Effector memory CD8-positive, alpha-beta T cell (primary cell): ENCODE measurements around the gene LMNTD2.

Experiments
- ATAC-seq: fragments of 150-1000 bp; cut with Tn5 transposase; replicated peaks from 2 replicates; pipeline ENCODE4 v1.10.0; 2021; ENCODE audit warnings: mild to moderate bottlenecking, moderate library complexity
- DNase-seq, 3 experiments: peaks; one replicate each; pipeline ENCODE4 v3.0.0; 2021
- H3K27ac Mint-ChIP-seq, 2 donors: one replicate each; pipeline ENCODE4 v1.8.0; 2022; ENCODE audit warnings: mild to moderate bottlenecking in 2 of 2, mixed read lengths in 2 of 2, moderate library complexity in 2 of 2
- H3K27me3 Mint-ChIP-seq, 2 donors: one replicate each; pipeline ENCODE4 v1.8.0; 2022; ENCODE audit warnings: mixed read lengths in 2 of 2
- H3K36me3 Mint-ChIP-seq: one replicate; pipeline ENCODE4 v1.8.0; 2022; ENCODE audit warnings: mild to moderate bottlenecking, moderate library complexity, mixed read lengths; ENCODE audit not compliant: insufficient read depth
- H3K4me1 Mint-ChIP-seq, 2 donors: one replicate each; pipeline ENCODE4 v1.8.0; 2022; ENCODE audit warnings: low read depth in 2 of 2, mixed read lengths in 2 of 2
- H3K4me3 Mint-ChIP-seq, 2 donors: one replicate each; pipeline ENCODE4 v1.8.0; 2022; ENCODE audit warnings: mild to moderate bottlenecking in 2 of 2, mixed read lengths in 2 of 2, moderate library complexity in 2 of 2
- H3K9me3 Mint-ChIP-seq, 2 donors: one replicate each; pipeline ENCODE4 v1.8.0; 2022; ENCODE audit warnings: mixed read lengths in 2 of 2

Gene LMNTD2

DNA sequence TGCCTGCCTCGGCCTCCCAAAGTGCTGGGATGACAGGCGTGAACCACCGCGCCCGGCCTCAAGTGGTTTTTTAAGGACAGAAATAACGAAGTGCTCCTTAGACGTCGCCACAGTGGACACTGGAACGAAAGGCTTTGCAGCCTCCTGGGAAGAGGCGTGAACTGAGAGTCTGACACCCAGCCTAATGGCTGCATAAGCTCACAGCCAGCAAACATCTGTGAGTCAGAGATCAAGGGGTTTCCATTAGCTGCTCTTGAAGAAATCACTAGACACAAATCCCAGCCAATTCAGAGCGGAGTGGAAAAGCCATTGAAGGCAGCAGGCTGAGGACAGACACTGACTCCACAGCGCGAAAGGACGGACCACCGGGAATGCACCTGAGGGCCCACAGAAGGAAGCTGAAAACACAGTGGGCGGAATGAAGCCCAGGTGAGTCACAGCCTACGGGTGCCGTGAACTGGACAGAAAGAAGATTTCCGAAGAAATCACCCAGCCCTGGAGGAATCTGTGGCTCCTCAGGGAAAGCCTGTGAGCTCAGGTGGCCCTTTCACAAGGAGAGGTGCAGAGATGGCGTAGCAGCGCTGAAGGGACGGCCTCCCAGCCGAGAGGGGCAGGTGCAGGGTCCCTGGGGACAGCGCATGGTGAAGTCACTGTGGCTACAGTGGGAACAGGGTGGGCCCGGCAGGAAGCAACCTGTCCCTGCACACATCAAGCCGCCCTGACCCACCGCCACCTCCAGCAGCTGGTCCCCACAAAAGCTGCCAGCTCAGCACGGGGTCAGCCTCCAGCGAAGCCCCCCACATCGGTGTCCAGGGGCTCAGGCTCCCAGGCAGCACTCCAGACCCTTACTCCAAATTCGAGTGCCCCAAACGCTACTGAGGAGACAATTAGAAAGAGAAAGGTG, 11.6 kb downstream of the LMNTD2 start:
- Mint-ChIP-seq H3K36me3 (no peaks in the 10 kb centered on the region), H3K27ac (no peak overlapping the region)

DNA sequence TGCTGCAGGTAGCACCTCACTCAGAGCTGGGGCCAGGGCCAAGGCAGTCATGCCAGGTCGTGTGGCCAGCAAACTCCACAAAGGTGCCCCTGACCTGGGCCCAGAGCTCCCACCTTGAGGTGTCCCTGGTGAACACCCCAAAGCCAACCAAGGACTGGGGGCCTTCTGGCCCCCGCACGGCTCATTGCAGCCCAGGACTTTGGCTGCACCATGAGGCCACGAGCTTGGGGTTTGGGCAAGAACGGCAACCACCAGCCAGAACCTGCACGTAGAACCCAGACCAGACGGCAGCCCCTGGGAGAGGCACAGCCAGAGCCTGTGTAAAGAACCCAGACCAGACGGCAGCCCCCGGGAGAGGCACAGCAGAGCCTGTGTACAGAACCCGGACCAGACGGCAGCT, 15.4 kb downstream of the LMNTD2 start:
- Mint-ChIP-seq H3K36me3 (no peaks in the 10 kb centered on the region), H3K4me1 (no peaks in the 10 kb centered on the region), H3K27ac (no peak overlapping the region), H3K27me3 (no peaks in the 10 kb centered on the region), H3K4me3 (no peak overlapping the region), H3K9me3 (no peaks in the 10 kb centered on the region)
- ATAC-seq (no peak), DNase-seq (no peak)

More for the DNA sequence above, 11.6 kb downstream of the LMNTD2 start:
- DNase-seq (no peak), ATAC-seq (no peak)
- Mint-ChIP-seq H3K4me1 (no peaks in the 10 kb centered on the region), H3K4me3 (no peak overlapping the region), H3K9me3 (no peaks in the 10 kb centered on the region), H3K27me3 (no peaks in the 10 kb centered on the region)

DNA sequence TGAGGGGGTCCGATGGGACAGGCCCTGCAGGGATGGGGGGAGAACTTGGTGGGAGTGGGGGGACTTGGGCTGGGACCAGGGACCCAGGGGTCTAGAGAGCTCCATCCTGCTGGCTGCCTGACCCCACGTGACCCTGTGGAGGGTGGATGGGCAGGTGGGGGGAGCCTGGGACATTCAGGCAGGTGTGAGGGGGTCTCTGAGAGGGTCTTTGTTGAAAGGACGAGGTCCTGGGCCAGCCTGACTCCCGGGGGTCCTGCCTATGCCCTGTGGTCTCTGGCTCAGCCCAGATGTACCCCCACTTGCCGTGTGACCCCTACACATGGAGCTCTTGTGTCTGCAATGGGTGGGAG, 15.7 kb downstream of the LMNTD2 start:
- Mint-ChIP-seq H3K27ac (no peak overlapping the region), H3K9me3 (no peaks in the 10 kb centered on the region), H3K4me1 (no peaks in the 10 kb centered on the region), H3K36me3 (no peaks in the 10 kb centered on the region), H3K4me3 (no peak overlapping the region), H3K27me3 (no peaks in the 10 kb centered on the region)
- DNase-seq = no peak
- no peak for ATAC-seq

DNA sequence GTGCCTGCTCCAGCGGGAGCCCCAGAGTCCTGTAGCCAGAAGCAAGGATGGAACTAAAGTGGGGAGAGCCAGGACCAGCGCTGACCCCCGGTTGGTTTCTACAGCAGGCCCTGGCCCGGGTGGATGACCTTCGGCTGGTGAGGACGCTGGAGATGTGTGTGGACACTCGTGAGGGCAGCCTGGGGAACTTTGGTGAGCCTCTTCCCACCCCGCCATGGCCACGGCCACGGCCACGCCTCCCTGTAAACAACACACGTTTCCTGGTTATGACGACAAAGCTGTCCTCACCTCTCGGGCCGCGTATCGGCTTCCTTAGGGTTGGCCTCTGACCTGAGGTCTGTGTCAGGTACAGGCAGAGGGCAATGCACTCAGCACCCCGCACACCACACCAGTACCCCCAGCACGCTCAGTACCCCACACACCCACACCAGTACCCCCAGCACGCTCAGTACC, 19.1 kb downstream of the LMNTD2 start:
- Mint-ChIP-seq H3K4me3 (no peak overlapping the region), H3K27me3 (no peaks in the 10 kb centered on the region), H3K36me3 (peaks cover 18% of the 10 kb centered on the region), H3K4me1 (peaks cover 9% of the 10 kb centered on the region in 2 donors), H3K9me3 (no peaks in the 10 kb centered on the region), H3K27ac (no peak overlapping the region)
- DNase-seq (no peak), ATAC-seq (no peak)

DNA sequence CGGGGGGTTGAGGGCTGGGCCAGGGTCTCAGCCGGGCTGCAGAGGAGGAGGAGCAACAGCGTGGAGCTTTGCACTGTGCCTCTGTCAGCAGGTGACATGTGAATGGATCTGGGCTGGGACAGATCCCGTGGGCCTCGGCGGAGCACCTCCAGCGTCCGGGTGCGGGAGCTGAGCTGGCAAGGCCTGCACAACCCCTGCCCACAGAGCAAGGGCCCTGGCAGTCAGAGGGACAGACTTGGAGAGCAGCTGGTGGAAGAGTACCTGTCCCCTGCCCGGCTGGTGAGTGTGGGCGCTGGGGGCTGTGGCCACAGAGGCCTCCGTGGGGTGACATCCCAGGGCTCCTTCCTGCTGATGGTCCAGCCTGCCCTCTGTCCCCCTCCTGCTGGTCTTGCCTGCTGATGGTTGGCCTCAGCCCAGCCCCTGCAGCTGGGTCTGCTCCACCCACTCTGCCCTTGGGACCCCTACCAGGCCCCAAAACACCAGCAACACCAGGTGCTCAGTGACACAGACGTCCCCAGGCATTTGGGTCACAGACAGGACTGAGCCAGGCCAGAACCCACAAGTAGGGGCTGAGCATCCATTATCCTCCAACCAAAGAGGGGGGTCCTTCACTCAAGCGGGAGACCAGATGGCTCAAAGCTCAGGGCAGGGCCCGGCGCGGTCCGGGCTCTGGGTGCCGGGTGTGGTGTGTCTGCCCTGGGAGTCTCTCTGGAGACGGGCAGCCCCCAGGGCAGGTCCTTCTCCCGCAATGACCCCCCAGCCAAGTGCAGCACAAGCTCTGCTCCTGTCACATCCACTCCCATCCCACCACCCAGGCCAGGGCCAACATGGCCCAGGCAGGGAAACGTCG, 19.7 kb downstream of the LMNTD2 start:
- no peak overlapping the region for H3K27ac Mint-ChIP-seq
- H3K4me3 Mint-ChIP-seq = no peak overlapping the region
- H3K9me3 Mint-ChIP-seq = no peaks in the 10 kb centered on the region
- H3K27me3 Mint-ChIP-seq = no peaks in the 10 kb centered on the region
- H3K4me1 Mint-ChIP-seq = peaks cover 13 to 14% of the 10 kb centered on the region in 2 donors
- no peak for DNase-seq
- H3K36me3 Mint-ChIP-seq = peaks cover 24% of the 10 kb centered on the region
- no peak for ATAC-seq

DNA sequence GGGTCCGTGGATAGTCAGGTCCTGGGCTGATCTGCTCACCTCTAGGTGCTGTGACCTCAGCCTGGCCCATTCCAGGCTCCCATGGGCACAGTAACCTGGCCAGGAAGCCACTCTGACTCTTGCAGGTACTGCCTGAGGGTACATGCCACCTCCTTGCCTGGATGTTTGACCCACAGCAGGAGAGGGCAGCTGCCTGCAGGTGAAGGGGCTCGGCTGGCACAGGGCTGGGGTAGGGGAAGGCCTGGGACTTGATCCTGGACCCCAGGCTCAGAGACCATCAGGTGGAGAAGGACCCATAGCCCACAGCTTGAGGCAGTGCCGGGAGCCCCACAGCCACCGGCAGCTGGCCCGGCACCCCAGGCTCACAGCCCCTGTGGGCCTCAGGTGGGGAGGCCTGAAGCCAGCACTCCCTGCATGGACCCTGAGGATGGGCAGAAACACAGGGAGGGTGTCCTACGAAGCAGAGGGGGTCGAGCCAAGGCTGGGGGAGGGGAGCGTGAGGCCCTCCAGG, 20.5 kb downstream of the LMNTD2 start:
- peaks cover 13 to 14% of the 10 kb centered on the region in 2 donors for H3K4me1 Mint-ChIP-seq
- H3K4me3 Mint-ChIP-seq = no peak overlapping the region
- no peaks in the 10 kb centered on the region for H3K9me3 Mint-ChIP-seq

DNA sequence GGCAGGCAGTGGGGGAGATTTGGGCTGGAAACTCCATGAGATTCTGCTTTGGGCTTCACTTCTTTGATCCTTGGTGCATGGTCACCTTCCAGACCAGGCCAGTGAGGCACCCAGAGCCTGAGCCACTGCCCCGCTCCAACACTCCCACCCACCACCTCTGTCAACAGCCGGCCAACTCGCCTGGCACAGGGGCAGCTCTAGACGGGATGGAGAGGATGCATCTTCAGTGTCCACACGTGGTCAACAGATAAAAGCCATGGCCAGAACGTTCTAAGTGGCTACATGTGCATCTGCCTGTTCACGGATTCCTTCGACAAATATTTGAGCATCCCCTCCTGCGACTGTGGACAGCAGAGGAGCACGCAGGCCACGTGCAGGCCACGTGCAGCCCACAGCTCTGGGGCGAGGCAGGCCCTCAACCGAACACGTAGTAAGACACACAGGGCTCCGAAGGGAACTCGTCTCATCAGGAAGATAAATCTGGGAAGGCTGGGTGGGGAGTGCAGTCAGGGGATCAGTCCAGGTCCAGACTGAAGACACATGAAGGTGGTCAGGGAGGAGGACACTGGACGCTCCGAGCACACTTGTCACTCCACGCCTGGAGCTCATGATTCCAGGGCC, 22.0 kb downstream of the LMNTD2 start:
- H3K27ac Mint-ChIP-seq = peak overlapping the region in 1 of 2 donors; percentile 97
- H3K36me3 Mint-ChIP-seq = peaks cover 30% of the 10 kb centered on the region
- peaks cover 13 to 14% of the 10 kb centered on the region in 2 donors for H3K4me1 Mint-ChIP-seq
- H3K4me3 Mint-ChIP-seq = peak overlapping the region; percentile 10 to 92
- ATAC-seq = no peak
- no peak for DNase-seq
- H3K9me3 Mint-ChIP-seq = no peaks in the 10 kb centered on the region
- H3K27me3 Mint-ChIP-seq = no peaks in the 10 kb centered on the region

More for the DNA sequence above, 20.5 kb downstream of the LMNTD2 start:
- DNase-seq = no peak
- H3K27me3 Mint-ChIP-seq = no peaks in the 10 kb centered on the region
- no peak for ATAC-seq
- peaks cover 27% of the 10 kb centered on the region for H3K36me3 Mint-ChIP-seq
- H3K27ac Mint-ChIP-seq = no peak overlapping the region

DNA sequence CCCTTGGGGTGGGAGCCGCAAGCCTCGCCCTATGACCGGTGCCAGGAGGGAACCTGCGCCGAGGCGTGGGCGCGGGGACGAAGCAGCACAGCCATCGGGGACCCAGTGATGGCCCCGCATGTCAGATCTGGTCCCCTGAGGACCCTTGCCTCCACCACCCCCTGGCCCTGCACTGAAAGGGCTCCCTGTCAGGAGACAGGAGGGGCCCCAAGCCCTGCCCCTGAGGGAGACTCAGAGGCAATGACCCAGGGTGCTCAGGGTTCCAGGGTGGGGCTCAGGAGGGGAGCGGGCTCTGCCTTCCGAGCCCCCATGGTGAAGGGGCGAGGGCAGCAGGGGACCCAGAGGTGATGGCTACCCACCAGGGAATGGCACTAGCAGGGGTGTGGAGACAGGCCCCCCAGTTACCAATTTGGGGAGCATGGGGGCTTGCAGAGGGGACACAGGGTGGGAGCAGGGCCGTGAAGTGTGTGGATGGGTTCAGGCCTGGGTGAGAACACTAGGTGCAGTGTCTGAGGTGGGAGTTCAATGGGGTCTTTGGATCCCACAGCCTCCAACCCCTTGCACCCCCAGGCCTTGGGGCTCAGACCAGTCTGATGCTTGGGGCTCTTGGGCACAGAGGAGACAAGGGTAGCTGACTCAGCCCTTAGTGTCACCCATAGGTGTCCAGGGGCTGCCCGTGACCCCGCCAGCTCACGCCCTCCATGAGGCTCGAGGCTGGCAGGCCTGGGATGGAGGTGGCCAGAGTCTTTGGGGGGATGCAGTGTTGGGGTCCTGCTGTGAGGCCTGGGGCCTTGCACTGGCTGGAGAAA, 22.7 kb downstream of the LMNTD2 start:
- H3K4me1 Mint-ChIP-seq = peaks cover 13 to 14% of the 10 kb centered on the region in 2 donors
- DNase-seq (no peak), ATAC-seq (no peak)
- H3K36me3 Mint-ChIP-seq = peaks cover 30% of the 10 kb centered on the region
- no peaks in the 10 kb centered on the region for H3K9me3 Mint-ChIP-seq
- peak overlapping the region; percentile 87 to 97 for H3K27ac Mint-ChIP-seq
- peak overlapping the region; percentile 89 to 92 for H3K4me3 Mint-ChIP-seq
- H3K27me3 Mint-ChIP-seq = no peaks in the 10 kb centered on the region

DNA sequence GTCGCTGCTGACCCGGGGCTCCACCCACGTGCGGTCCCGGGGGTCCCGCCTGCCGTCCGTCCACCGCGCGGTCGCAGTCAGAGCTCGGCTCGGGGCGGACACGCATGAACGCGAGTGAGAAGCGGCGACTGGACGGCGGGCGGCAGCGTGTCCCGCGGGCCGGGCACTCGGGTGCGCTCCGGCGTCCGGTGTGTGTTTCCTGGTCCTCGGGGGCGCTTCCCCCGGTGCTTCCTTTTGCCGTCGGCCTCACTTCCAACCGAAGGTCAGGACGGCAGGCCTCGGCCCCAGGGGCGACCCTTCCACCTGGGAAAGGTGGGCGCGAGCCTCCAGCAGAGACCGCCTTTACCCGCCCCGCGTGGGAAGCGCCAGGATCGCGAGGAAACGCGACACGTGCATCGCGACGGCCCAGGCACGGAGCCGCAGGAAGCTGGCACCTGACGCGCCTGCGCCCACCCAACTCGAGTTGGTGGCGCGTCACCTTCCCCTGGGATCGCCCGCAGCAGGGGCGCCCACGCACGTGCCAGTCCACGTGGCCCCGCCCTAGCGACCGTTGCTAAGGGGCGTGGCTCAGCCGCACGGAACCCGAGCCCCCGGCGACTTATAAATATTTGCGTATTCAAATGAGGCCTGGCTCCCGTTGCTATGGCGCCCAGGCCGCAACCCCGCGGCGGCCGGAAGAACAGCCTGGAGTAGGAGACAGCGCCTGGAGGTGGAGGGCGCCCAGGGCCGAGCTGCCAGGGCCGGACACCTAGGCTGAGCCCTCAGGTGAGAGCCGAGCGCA, 23.5 kb downstream of the LMNTD2 start, which contains the start of gene LRRC56:
TSS of gene LRRC56 (plus strand) at position 687 of the 781 bp plus-strand sequence. CDS start 3,158 bp downstream, outside the sequence.
- Mint-ChIP-seq H3K4me3 (peak within 1 kb of the TSS; percentile 89 to 92), H3K9me3 (no peaks in the 10 kb centered on the region), H3K4me1 (peaks cover 13 to 14% of the 10 kb centered on the region in 2 donors), H3K27me3 (no peaks in the 10 kb centered on the region), H3K27ac (peak within 1 kb of the TSS; percentile 95 to 97), H3K36me3 (peaks cover 37% of the 10 kb centered on the region)
- DNase-seq (peak; percentile 94 to 95 (median 95)), ATAC-seq (peak; percentile 61)

DNA sequence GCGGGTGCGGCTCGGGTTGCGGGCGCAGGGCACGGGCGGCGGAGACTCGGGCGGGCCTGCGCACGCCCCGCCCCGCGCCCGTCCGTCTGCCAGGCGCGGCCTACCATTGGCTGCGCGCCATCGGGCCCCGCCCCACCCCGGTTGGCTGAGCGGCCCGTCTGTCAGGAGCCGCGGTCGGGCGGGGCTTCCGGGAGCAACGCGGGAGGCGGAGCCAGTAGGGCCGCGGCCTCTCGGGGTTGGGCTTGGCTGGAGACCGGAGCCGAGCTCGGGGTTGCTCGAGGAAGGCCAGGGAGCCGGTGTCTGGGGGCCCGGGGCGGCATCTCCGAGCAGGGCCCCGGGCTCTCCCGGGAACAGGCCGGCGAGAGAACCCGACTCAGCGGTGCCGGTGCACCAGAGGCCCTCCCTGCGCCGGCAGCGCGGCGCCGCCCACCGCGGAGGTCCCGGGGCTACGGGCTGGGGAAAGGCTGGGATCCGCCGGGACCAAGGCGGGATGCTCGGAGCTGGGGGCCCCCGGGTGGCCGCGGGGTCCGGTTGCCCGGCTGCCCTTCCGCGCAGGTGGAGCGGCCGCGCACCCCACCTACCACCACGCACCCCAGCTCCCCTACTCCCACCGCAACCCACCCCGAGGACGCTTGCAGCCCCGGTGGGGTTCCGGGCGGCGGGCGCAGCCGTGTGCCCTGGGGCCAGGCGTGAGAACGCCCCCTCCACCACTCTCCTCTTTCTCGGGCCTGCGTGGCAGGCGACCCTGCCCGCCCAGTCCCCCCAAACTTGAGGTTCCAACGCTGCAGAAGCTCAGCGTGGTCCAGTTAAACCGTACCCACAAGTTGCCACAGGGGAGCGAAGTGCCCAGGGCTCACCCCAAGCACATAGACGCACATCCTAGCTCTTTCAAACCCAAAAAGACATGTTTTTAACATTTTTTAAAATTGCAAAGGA, 24.8 kb downstream of the LMNTD2 start, which contains the start of gene HRAS:
TSS of gene HRAS (minus strand) at position 58 of the 936 bp plus-strand sequence.
- Mint-ChIP-seq H3K36me3 (peaks cover 40% of the 10 kb centered on the region), H3K27ac (peak within 1 kb of the TSS; percentile 95 to 97), H3K9me3 (no peaks in the 10 kb centered on the region), H3K27me3 (no peaks in the 10 kb centered on the region), H3K4me3 (peak within 1 kb of the TSS; percentile 89 to 92), H3K4me1 (peaks cover 14 to 15% of the 10 kb centered on the region in 2 donors)
- peak; percentile 93 to 96 (median 93) for DNase-seq
- ATAC-seq = peak; percentile 75

DNA sequence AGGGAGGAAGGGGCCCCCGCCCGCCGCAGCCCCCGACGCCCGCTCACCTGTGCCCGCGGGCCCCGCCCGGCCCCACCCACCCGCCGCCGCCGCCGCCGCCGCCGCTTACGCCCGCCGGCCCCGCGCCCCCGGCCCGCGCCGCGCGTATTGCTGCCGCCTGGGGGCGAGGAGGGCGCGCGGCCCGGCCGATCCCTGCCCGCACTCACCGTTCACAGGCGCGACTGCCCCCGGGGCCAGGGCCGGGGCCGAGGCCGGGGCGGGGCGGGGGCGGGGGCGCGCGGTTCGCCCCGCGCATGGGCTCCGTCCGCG, 25.4 kb downstream of the LMNTD2 start:
- Mint-ChIP-seq H3K4me1 (peaks cover 14 to 16% of the 10 kb centered on the region in 2 donors), H3K36me3 (peaks cover 40% of the 10 kb centered on the region), H3K27me3 (no peaks in the 10 kb centered on the region), H3K4me3 (peak overlapping the region; percentile 27), H3K27ac (no peak overlapping the region), H3K9me3 (no peaks in the 10 kb centered on the region)
- DNase-seq (no peak), ATAC-seq (peak; percentile 13)
